ENCODE data around the gene MOB2.

DNA sequence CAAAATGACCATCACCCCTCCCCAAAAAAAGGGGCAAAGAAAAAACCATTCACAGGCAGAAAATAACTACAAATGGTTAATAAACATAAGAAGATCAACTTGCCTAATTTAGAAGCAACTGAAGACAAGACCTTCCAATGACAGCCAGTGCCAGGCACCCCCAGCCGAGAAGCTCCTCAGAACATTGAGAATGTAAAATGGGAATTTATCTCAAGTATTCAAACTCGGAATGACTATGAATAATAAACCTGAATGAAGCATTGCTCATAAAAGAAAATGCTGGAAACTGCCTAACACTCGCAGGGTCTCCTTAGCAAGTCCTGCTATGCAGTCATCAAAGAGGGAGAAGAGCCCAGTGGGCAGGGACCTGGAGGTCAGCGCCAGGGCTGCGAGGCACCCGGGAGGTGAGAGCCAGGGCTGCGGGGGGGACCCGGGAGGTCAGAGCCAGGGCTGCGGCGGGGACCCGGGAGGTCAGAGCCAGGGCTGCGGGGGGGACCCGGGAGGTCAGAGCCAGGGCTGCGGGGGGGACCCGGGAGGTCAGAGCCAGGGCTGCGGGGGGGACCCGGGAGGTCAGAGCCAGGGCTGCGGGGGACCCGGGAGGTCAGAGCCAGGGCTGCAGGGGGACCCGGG lies 23.2 kb upstream of the MOB2 start:
- TF ChIP-seq, protein P1, sequence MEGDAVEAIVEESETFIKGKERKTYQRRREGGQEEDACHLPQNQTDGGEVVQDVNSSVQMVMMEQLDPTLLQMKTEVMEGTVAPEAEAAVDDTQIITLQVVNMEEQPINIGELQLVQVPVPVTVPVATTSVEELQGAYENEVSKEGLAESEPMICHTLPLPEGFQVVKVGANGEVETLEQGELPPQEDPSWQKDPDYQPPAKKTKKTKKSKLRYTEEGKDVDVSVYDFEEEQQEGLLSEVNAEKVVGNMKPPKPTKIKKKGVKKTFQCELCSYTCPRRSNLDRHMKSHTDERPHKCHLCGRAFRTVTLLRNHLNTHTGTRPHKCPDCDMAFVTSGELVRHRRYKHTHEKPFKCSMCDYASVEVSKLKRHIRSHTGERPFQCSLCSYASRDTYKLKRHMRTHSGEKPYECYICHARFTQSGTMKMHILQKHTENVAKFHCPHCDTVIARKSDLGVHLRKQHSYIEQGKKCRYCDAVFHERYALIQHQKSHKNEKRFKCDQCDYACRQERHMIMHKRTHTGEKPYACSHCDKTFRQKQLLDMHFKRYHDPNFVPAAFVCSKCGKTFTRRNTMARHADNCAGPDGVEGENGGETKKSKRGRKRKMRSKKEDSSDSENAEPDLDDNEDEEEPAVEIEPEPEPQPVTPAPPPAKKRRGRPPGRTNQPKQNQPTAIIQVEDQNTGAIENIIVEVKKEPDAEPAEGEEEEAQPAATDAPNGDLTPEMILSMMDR (IDR thresholded peaks at IDR 0.05), result no peak
- no peak for TF ChIP-seq POLR2A (IDR thresholded peaks at IDR 0.05)

Measured in Peyer's patch (tissue), 4 donors.